GM23338 (cell line): ENCODE measurements around the gene LURAP1L. TPM values are rescaled to one million over a fixed set of nuclear protein-coding genes. Genes with fewer than 3 reads are reported as not detected.

ENCODE experiments used
- polyA plus RNA-seq: library from polyadenylated mRNA; unstranded; fragments of >200 nt; fragmentation: Nextera tagmentation; extraction: Ambion mirVana; gene quantifications from 2 replicates; pipeline ENCODE4 v1.2.1, GENCODE V29; 2016
- small RNA-seq: library from RNA; depleted of rRNA; stranded (forward); fragments of <200 nt; gene quantifications from one replicate; pipeline ENCODE3, GENCODE V24; 2014; ENCODE audit warnings: low replicate concordance
- total RNA-seq: library from RNA; depleted of rRNA; stranded (reverse); fragments of >200 nt; shearing (Covaris generic); gene quantifications from 2 replicates; pipeline ENCODE4 v1.2.3, GENCODE V29; 2014; rRNA removed

Gene LURAP1L
- total and polyA plus RNA-seq, 2 experiments from 2014 or later: 1.2 to 1.6 TPM

Small RNAs within 50 kb of the gene (small RNA-seq; reads per million reads assigned to genes)
- not detected for gene RN7SL849P

Other genes with a start within 250 kb of the LURAP1L start
- not detected in 2 replicates for gene TYRP1, start 81.6 kb upstream of the LURAP1L start, total RNA-seq
- not detected in 2 replicates for gene TYRP1, start 81.6 kb upstream of the LURAP1L start, polyA plus RNA-seq